HG02588 (cell line): ENCODE data around the gene KRT3.

Experiments
- ATAC-seq: cut with Tn5 transposase; IDR thresholded peaks from one replicate; pipeline ENCODE4 v1.9.1; 2021; ENCODE audit warnings: mild to moderate bottlenecking, moderate library complexity; ENCODE audit not compliant: unreplicated experiment

The KRT3 gene

GRCh38 chr12:52741375-52742195, 54.3 kb downstream of the KRT3 start:
- no peak for ATAC-seq

GRCh38 chr12:52740584-52740983, 55.3 kb downstream of the KRT3 start:
- ATAC-seq, result no peak

- ATAC-seq, result no peak
Measured at GRCh38 chr12:52739963-52740362, 56.0 kb downstream of the KRT3 start.
